Mesendoderm (in vitro differentiated cells): ENCODE data around the gene PGBD5.
"Not testable (repeated sequence)": the region's sequence is repeated elsewhere in the genome, so short reads cannot be mapped to it uniquely, and the experiment has no call there.

Experiments used
- DNase-seq: peaks from one replicate; pipeline ENCODE4 v3.0.0; 2013
- H2AK5ac ChIP-seq: 2 replicates; pipeline ENCODE4 v1.6.1; 2013; ENCODE audit warnings: low read length, inconsistent platforms
- H2BK120ac ChIP-seq: 2 replicates; pipeline ENCODE4 v1.6.1; 2013; ENCODE audit warnings: low read depth, mild to moderate bottlenecking, low read length, moderate library complexity, mixed read lengths
- H2BK15ac ChIP-seq: replicated peaks from 2 replicates; pipeline ENCODE4 v1.6.1; 2013; ENCODE audit warnings: low read depth, mild to moderate bottlenecking, moderate library complexity
- H2BK5ac ChIP-seq: 2 replicates; pipeline ENCODE4 v1.6.1; 2013; ENCODE audit warnings: low read length, inconsistent platforms
- H3K18ac ChIP-seq: 2 replicates; pipeline ENCODE4 v1.6.1; 2013; ENCODE audit warnings: mild to moderate bottlenecking, low read length, mixed read lengths
- H3K23ac ChIP-seq: one replicate; pipeline ENCODE4 v1.6.1; 2013; ENCODE audit warnings: low read length
- H3K27ac ChIP-seq: 2 replicates; pipeline ENCODE4 v1.5.1; 2013; ENCODE audit warnings: low read depth, mild to moderate bottlenecking, inconsistent platforms, low read length, moderate library complexity
- H3K27me3 ChIP-seq: 2 replicates; pipeline ENCODE4 v1.6.1; 2013; ENCODE audit warnings: low read length, control low read depth, mild to moderate bottlenecking, inconsistent platforms; ENCODE audit not compliant: insufficient read depth, poor library complexity
- H3K36me3 ChIP-seq: 2 replicates; pipeline ENCODE4 v1.6.1; 2013; ENCODE audit warnings: low read length, inconsistent platforms; ENCODE audit not compliant: control insufficient read depth, insufficient read depth
- H3K4ac ChIP-seq: one replicate; pipeline ENCODE4 v1.6.1; 2013; ENCODE audit warnings: low read depth, mild to moderate bottlenecking, low read length, moderate library complexity
- H3K4me1 ChIP-seq: 2 replicates; pipeline ENCODE4 v1.6.1; 2013; ENCODE audit warnings: low read depth, low read length, inconsistent platforms; ENCODE audit not compliant: control insufficient read depth
- H3K4me2 ChIP-seq: 2 replicates; pipeline ENCODE4 v1.6.1; 2013; ENCODE audit warnings: low read length
- H3K4me3 ChIP-seq: 2 replicates; pipeline ENCODE4 v1.5.1; 2013; ENCODE audit warnings: mild to moderate bottlenecking, low read length
- H3K56ac ChIP-seq: one replicate; pipeline ENCODE4 v1.6.1; 2013; ENCODE audit warnings: low read length
- H3K79me1 ChIP-seq: 2 replicates; pipeline ENCODE4 v1.6.1; 2013; ENCODE audit warnings: low read length, inconsistent platforms
- H3K79me2 ChIP-seq: 2 replicates; pipeline ENCODE4 v1.6.1; 2013; ENCODE audit warnings: mild to moderate bottlenecking, low read length; ENCODE audit not compliant: control insufficient read depth, insufficient read depth
- H3K9ac ChIP-seq: 2 replicates; pipeline ENCODE4 v1.6.1; 2013; ENCODE audit warnings: low read length, inconsistent platforms
- H4K5ac ChIP-seq: one replicate; pipeline ENCODE4 v1.6.1; 2013; ENCODE audit warnings: low read length
- H4K8ac ChIP-seq: one replicate; pipeline ENCODE4 v1.6.1; 2013; ENCODE audit warnings: low read depth, mild to moderate bottlenecking, control low read depth, low read length, moderate library complexity
- WGBS: extraction: QIAGEN DNeasy Blood & Tissue Kit; methylation state at CpG from one replicate; pipeline ENCODE4 v1.1.7; 2013; ENCODE audit warnings: low lambda C conversion rate, missing lambda C conversion rate; ENCODE audit not compliant: insufficient coverage; ENCODE audit errors: extremely low coverage; 5-methylcytosine and 5-hydroxymethylcytosine counted together

PGBD5 gene

DNA sequence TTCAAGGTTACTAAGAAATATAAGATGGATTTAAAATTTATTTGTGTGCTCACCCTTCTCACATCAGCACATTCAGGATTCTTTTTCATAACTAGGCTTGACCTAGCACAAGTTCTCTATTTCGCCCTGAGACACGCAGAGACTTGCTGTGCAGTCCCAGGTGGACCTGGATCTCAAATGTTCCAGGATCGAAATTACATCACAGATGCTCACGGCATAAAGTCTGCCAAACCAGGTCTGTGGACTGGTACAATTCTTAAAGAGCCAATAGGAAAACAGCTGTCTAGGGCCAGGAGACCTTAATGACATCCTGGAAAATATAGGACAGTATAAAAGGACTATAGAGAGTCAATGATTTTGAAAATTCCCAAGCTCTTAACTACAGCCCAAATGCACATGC lies 2.2 kb downstream of the PGBD5 start:
- no CpG with 5 or more reads among the region's 4 CpGs for WGBS
- no peak for DNase-seq

DNA sequence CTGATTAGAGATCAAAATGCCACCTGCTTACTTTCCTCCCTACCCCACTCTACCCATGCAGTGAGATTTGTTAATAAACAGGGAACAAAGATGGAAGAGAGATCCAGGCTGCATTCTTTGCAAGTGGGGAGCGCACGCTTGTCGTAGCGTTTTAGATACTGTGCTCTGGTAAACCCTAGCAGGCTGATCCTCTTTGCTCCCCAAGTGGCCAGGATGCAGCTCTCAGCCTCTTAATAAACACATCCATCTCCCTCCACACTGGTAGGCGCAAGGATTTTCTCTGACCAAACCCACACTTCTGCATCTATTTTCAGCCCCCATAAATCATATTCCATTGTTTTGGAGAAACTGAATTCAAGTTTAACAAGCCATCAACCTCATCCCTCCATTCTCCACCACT lies 2.9 kb downstream of the PGBD5 start:
- Histone ChIP-seq H3K4me3 (no peak overlapping the region), H3K4me2 (no peak overlapping the region), H4K8ac (no peak overlapping the region), H3K27me3 (peaks cover 16% of the 10 kb centered on the region), H2BK15ac (no peak overlapping the region), H2BK5ac (no peak overlapping the region), H3K56ac (no peak overlapping the region), H3K18ac (no peak overlapping the region), H2AK5ac (no peak overlapping the region), H3K36me3 (no peaks in the 10 kb centered on the region), H4K5ac (no peak overlapping the region), H3K4me1 (peaks cover 14% of the 10 kb centered on the region), H2BK120ac (no peak overlapping the region), H3K79me2 (no peaks in the 10 kb centered on the region), H3K23ac (no peak overlapping the region), H3K27ac (no peak overlapping the region), H3K9ac (no peak overlapping the region), H3K4ac (no peak overlapping the region), H3K79me1 (no peaks in the 10 kb centered on the region)
- DNase-seq, result no peak
- no CpG with 5 or more reads among the region's 5 CpGs for WGBS

More for the DNA sequence above, 2.2 kb downstream of the PGBD5 start:
- no peak overlapping the region for H3K56ac ChIP-seq
- no peak overlapping the region for H3K4ac ChIP-seq
- no peak overlapping the region for H3K23ac ChIP-seq
- no peaks in the 10 kb centered on the region for H3K36me3 ChIP-seq
- no peak overlapping the region for H2AK5ac ChIP-seq
- H4K8ac ChIP-seq, result no peak overlapping the region
- H3K79me1 ChIP-seq, result no peaks in the 10 kb centered on the region
- H3K4me2 ChIP-seq, result no peak overlapping the region
- H3K9ac ChIP-seq, result no peak overlapping the region
- peaks cover 14% of the 10 kb centered on the region for H3K4me1 ChIP-seq
- H3K27me3 ChIP-seq, result peaks cover 16% of the 10 kb centered on the region
- H2BK15ac ChIP-seq, result no peak overlapping the region
- no peak overlapping the region for H4K5ac ChIP-seq
- H2BK120ac ChIP-seq, result no peak overlapping the region
- H3K79me2 ChIP-seq, result no peaks in the 10 kb centered on the region
- no peak overlapping the region for H2BK5ac ChIP-seq
- no peak overlapping the region for H3K18ac ChIP-seq
- H3K27ac ChIP-seq, result no peak overlapping the region
- H3K4me3 ChIP-seq, result no peak overlapping the region

GRCh38 chr1:230422221-230422981 lies 3.7 kb downstream of the PGBD5 start:
- no peak overlapping the region for H2BK120ac ChIP-seq
- no CpG with 5 or more reads among the region's 14 CpGs for WGBS
- H3K56ac ChIP-seq, result no peak overlapping the region
- no peak overlapping the region for H3K27ac ChIP-seq
- no peak overlapping the region for H2AK5ac ChIP-seq
- no peak overlapping the region for H4K8ac ChIP-seq
- peaks cover 16% of the 10 kb centered on the region for H3K27me3 ChIP-seq
- no peaks in the 10 kb centered on the region for H3K36me3 ChIP-seq
- H3K23ac ChIP-seq, result no peak overlapping the region
- no peak overlapping the region for H2BK15ac ChIP-seq
- no peak overlapping the region for H3K4ac ChIP-seq
- H4K5ac ChIP-seq, result no peak overlapping the region
- no peaks in the 10 kb centered on the region for H3K79me2 ChIP-seq
- H3K9ac ChIP-seq, result no peak overlapping the region
- peak; percentile 77 for DNase-seq
- no peak overlapping the region for H3K18ac ChIP-seq
- H3K4me3 ChIP-seq, result no peak overlapping the region
- peak overlapping the region; percentile 1 for H3K4me2 ChIP-seq
- no peaks in the 10 kb centered on the region for H3K79me1 ChIP-seq
- H2BK5ac ChIP-seq, result no peak overlapping the region
- peaks cover 14% of the 10 kb centered on the region for H3K4me1 ChIP-seq

- Histone ChIP-seq H3K18ac (no peak overlapping the region), H3K9ac (no peak overlapping the region), H2BK5ac (no peak overlapping the region), H2AK5ac (no peak overlapping the region), H3K4me2 (no peak overlapping the region), H3K4me1 (peaks cover 14% of the 10 kb centered on the region), H4K8ac (no peak overlapping the region), H3K4ac (no peak overlapping the region), H3K79me1 (no peaks in the 10 kb centered on the region), H3K23ac (no peak overlapping the region), H3K56ac (no peak overlapping the region), H4K5ac (no peak overlapping the region), H3K4me3 (no peak overlapping the region), H3K36me3 (no peaks in the 10 kb centered on the region), H3K27me3 (peaks cover 16% of the 10 kb centered on the region), H3K27ac (no peak overlapping the region), H2BK120ac (no peak overlapping the region), H2BK15ac (no peak overlapping the region), H3K79me2 (no peaks in the 10 kb centered on the region)
- DNase-seq, result no peak
- no CpG with 5 or more reads among the region's 1 CpG for WGBS
Observed at GRCh38 chr1:230421481-230421880, 4.7 kb downstream of the PGBD5 start.

DNA sequence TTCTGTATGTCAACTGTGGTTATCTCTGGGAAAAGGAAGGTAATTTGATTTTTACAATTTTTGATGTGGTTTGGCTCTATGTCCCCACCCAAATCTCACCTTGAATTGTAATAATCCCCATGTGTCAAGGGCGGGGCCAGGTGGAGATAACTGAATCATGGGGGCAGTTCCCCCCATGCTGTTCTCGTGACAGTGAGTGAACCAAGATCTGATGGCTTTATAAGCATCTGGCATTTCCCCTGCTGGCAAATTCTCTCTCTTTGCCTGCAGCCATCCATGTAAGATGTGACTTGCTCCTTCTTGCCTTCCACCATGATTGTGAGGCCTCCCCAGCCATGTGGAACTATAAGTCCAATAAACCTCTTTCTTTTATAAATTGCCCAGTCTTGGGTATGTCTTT lies 5.8 kb downstream of the PGBD5 start:
- not testable (repeated sequence) for H3K79me2 ChIP-seq, H2BK5ac ChIP-seq, H3K23ac ChIP-seq

DNA sequence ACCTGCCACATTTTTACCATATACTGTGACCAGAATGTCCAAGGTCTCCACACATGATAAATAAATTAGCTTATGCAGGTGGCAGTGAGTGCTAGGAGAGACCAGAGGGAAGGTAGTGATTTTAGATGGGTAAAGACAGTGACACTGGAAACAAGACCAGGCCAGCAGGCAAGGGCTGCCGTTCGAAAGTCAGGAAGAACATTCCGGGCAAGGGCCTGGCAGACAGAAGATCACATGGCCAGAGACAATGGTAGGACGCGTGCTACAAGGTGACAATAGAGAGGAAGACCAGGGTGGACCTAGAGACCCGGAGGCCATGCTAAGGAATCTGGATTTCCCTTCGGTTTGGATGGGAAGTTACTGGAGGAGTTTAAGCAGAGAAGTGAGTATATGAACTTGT lies 9.7 kb downstream of the PGBD5 start:
- Histone ChIP-seq H3K4me1 (peaks cover 3% of the 10 kb centered on the region), H3K18ac (no peak overlapping the region), H4K5ac (no peak overlapping the region), H2BK120ac (no peak overlapping the region), H3K4ac (no peak overlapping the region), H3K27me3 (no peaks in the 10 kb centered on the region), H3K9ac (no peak overlapping the region), H3K36me3 (no peaks in the 10 kb centered on the region), H3K56ac (no peak overlapping the region), H3K79me2 (peaks cover 2% of the 10 kb centered on the region), H4K8ac (no peak overlapping the region), H3K79me1 (no peaks in the 10 kb centered on the region), H3K23ac (no peak overlapping the region), H2AK5ac (no peak overlapping the region), H3K4me2 (no peak overlapping the region), H3K4me3 (no peak overlapping the region), H3K27ac (no peak overlapping the region), H2BK15ac (no peak overlapping the region), H2BK5ac (no peak overlapping the region)
- no CpG with 5 or more reads among the region's 7 CpGs for WGBS
- DNase-seq, result no peak

More for the DNA sequence above, 5.8 kb downstream of the PGBD5 start:
- not testable (repeated sequence) for H3K56ac ChIP-seq, H3K27ac ChIP-seq, H2AK5ac ChIP-seq, H2BK120ac ChIP-seq, H3K9ac ChIP-seq, H4K8ac ChIP-seq, H3K4me3 ChIP-seq, H3K36me3 ChIP-seq, H3K4ac ChIP-seq, H4K5ac ChIP-seq, H2BK15ac ChIP-seq, H3K4me2 ChIP-seq, H3K18ac ChIP-seq, DNase-seq, H3K79me1 ChIP-seq
- no CpG with 5 or more reads among the region's 2 CpGs for WGBS
- peaks cover 14% of the 10 kb centered on the region for H3K4me1 ChIP-seq
- H3K27me3 ChIP-seq, result peaks cover 15% of the 10 kb centered on the region
